ENCODE measurements around the gene ADGRB2.

Gene ADGRB2

DNA sequence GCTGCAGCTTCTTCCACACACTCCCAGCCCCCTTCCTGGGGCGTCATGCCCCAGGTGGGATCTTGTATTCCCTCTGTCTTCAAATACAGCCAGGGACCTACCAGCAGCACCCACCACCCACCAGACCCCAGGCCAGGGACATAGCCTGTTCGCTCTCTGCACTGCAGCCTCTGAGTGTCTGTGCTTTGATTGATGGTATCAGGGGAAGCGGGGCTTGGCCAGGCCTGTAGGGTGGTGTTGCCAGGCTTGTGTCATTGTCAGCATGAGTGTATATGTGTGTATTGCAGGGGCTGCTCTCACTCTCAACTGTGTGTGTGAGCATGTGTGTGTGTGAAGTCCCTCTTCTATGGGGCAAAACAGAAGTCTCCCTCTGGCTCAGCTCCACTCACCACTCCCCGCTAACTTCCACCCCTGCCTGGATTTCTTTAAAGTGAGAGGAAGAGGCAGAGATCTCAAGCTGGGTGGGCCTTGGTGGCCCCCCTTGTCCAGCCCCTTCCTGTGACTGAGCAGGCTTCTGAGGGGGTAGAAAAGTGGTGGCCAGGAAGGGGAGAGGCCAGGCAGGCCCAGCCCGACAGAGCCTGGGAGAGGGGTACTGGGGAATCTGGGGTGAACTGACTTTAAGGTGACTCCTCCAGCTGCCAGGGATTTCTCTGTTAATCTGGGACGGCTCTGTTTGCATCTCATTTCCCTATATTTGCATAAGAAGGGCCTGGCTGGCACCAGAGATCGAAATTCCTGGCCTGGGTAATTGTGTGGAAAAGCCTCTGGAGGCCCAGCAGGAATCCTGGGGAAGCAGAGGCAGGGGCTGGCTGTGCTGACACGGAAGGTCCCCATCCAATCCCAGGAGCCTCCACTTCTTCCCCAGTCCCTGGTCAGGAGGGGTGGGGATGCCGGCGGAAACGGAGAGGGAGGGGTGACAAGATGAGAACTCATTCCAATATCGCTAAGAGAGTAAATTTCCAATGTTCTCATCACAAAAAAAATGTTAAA lies 18.6 kb upstream of the ADGRB2 start:
- no peak for DNase-seq

GRCh38 chr1:31781756-31782371 lies 17.7 kb upstream of the ADGRB2 start:
- DNase-seq, result peak in 20 of 51 donors; percentile 17 to 55 (median 32)

DNA sequence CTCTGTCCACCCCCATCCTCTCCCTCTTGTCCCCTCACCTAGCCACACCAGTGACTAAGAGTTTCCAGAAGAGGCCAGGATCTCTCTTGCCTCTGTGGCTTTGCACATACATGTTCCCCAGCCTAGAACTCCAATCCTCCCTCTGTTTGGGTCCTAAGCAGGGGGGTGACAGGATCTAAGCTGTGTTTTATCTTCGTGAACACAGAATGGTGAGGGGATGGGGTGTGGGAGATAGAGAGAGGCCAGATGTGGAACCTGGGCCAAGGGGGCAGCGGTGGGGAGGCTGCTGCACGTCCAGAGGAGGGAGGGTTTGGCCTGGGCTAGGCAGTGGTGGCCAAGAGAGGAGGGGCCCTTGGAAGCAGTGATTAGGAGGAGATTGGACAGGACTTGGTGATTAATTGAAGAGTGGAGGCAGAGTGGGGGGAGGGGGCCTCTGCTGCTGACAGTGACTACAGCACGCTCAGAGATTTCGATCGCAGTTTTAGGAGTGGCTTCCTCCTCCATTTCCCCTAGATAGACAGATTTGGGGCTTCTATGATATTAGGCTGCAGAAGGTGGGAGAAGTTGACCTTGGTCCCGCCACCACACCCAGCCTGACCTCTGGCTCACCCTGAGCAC lies 17.1 kb upstream of the ADGRB2 start:
- no peak for DNase-seq

DNA sequence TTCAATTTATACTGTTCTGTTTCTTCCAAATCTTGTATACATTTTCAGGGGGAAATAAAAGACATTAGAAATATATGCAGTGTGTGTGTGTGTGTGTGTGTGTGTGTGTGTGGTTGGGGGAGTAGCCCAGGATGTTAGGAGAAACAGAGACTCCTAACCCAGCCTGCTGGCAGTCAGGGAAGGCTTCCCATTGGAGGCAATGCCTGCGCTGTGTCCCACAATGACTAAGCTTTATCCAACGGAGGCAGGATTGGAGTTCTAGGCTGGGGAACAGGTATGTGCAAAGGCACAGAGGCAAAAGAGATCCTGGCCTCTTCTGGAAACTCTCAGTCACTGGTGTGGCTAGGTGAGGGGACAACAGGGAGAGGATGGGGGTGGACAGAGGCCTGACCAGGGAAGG lies 16.5 kb upstream of the ADGRB2 start:
- DNase-seq, result no peak

DNA sequence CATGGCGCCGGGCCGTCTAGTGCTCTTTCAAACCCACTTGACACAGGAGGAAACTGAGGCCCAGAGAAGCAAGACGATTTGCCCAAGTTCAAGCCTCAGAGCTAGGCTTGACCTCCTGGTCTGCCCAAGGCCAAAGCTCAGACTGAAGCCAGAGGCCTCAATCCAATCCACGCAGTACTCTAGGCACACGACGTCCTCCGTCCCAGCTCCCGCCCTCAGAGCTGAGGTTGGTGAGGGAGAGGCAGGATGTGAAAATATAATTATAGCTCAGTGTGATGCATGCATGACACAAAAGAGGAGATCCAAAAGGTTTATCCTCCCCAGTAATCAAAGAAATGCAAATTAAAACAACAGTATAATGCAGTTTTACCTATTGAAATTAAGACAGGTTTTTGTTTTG lies 15.5 kb upstream of the ADGRB2 start:
- DNase-seq, result no peak

DNA sequence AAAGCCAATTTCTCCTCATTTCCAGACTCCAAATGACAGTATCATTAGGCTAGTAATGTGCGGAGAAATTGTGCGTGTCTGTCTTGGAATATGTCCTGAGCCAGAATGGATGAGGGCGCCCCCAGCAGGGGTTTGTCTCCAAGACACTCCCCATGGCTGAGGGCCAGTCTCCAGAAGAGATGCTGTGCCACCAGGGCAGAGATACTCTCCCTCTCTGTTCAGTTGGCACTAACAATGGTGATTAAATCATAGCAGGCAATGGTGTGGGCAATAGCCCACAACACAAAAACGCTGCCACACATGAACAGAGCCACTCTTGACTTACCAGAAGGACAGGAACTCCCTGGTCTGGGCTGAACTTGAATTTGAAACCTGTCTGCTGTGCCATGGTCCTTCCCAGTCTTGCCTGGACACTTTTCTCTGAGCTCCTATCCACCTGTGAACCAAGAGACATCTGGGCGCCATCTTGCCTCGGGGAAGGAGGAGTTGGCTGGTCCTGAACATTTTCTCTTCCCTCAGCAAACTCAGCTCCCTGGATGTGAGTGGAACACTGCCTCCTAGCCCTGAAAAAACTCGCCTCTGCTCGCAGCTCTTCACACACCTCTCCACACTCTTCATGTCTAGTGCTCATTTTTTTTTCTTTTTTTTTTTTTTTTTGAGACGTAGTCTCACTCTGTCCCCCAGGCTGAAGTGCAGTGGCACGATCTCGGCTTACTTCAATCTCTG lies 14.8 kb upstream of the ADGRB2 start:
- no peak for DNase-seq

DNA sequence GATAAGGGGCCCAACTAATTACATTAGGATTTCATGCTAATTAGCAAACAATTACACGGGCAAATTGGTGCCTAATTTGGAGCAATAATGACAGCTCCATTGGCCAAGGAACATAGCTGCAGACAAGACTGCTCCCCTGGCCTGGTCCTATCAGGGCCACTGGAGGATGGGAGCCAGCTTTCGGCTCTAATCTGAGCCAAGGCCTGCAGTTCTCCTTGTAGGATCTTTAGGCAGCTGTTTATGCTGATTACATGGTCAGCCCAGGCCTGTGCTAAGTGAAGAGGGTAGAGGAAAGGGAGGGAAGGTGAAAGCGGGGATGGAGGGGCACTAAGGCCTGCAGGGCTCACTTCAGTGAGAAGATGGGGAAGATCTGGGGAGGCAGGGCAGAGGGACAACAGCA lies 12.4 kb upstream of the ADGRB2 start:
- no peak for DNase-seq

- DNase-seq, result no peak
Observed at GRCh38 chr1:31776032-31776431, 11.9 kb upstream of the ADGRB2 start.

DNA sequence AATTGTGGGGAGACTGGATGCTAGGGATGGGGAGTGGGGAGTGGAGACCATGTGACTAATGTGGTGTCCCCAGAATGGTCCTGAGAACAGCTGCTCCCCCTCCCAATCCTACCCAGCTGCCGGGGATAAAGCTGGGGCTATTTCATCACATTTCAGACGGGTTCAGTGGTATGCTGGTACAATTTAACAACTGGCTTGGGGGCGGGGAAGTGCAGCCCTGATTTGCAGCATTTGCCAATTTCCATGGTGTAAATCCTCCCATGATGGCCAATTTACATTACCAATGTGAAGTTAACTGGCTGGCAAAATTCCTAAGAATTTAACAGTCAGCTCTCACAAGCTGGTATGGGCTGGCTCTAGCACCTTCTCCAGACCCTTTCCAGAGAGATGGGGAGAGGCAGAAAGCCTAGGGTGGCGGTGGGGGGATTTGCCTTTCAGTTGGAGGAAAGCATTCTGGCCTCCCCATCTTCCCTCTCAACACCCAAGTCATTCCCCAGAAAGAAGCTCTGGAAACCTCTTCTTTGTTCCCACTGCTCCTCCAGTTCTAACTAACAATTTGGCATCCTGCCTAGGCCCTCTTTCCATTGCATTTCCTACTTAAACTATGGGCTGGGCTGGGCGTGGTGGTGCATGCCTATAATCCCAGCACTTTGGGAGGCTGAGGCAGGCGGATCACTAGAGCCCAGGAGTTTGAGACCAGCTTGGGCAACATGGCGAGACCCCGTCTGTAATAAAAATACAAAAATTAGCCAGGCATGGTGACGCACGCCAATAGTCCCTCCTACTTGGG lies 11.3 kb upstream of the ADGRB2 start:
- no peak for DNase-seq

DNA sequence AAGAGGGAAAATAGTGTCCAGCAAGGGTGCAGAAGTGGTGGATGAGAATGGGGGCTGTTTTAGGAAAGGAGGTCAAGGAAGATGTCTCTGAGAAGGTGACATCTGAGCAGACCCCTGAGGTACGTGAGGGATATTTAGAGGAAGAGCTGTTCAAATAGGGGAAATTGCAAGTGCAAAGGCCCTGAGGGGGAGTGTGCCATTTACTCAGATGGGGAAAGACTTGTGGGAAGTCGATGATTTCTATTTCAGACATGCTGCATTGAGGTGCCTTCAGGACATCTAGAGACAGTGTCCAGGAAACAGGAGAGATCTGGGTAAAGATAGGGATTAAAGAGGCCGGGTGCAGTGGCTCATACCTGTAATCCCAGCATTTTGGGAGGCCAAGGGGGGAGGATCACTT lies 10.4 kb upstream of the ADGRB2 start:
- DNase-seq, result no peak

DNA sequence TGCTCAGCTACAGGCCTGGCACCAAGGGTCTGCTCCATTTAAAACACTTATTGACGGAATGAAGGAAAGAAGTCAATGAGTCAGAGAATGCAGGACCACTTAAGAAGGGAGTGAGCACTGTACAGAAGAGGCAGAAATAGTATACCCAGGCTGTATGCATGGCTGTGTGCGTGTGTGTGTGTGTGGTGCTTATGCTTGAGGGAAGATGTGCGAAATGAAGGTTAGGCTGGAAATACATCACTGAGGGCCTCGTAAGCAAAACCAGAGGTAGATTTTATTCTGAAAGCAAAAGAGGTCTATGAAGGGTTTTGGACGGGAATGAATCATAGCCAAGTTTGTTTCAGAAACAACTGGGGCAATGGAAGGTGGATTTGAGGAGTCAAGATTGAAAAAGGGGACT lies 9.7 kb upstream of the ADGRB2 start:
- DNase-seq, result no peak

DNA sequence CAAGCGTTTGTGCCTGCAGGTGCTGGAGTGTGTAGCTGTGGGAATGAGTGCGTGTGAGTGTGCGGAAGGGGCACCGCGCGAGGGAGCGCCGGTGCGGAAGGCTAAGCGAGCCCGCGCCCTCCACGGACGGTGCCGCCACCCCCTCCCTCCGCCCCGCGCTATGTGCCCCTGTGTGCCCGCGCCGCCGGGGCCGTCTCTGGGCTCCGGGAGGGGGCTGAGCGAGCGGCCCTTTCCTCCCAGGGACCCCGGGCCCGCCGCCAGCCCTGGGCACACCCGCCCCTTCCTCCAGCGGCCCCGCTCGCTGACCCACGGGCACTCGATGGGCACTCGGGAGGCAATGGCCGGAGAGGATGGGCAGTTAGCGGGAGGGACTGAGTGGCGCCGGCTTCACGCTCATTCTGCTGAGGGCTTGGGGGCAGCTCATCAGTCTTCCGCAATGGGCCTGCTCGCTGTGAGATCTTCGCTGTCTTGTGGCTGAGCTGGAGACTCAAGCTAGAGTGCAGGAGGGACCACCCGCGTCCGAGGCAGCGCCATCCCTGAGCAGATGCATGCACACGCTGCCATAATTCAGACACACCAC lies 8.6 kb upstream of the ADGRB2 start:
- DNase-seq, result no peak

DNA sequence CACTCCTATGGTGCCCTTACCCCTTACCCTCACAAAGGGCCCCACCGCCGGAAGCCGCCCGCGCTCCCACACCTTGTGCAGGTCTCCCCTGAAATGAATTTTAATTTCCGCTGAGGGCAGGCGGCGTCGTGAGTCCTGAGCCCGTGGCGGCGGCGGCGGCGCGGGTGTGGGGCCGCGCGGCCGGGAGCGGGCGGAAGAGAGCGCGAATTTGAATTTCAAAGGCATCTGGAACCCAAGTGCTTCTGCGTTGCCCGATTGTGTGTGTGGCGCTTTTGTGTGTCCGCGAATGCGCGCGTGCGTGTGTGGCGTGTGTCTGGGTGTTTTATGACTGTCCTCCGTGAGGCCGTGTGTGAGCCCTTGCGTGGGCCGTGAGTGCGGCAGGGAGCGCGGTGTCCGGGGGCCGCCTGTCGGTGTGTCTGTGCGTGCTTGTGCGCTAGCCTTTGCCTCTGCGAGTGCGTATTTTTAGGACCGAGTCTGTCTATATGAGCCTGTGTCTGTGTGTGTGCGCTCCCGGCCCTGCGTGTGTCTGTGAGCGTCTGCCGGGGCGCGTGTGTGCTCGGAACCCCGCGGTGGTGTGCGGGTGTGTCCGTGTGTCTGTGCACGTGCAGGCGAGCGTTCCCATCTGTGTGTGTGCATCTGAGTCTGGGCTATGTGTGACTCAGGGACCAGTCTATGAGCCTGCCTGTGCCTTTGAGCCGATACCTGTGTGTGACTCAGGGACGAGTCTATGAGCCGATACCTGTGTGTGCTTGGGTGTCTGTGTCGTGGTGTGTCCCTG lies 7.9 kb upstream of the ADGRB2 start:
- peak in 4 of 51 donors; percentile 22 to 55 (median 42) for DNase-seq

DNA sequence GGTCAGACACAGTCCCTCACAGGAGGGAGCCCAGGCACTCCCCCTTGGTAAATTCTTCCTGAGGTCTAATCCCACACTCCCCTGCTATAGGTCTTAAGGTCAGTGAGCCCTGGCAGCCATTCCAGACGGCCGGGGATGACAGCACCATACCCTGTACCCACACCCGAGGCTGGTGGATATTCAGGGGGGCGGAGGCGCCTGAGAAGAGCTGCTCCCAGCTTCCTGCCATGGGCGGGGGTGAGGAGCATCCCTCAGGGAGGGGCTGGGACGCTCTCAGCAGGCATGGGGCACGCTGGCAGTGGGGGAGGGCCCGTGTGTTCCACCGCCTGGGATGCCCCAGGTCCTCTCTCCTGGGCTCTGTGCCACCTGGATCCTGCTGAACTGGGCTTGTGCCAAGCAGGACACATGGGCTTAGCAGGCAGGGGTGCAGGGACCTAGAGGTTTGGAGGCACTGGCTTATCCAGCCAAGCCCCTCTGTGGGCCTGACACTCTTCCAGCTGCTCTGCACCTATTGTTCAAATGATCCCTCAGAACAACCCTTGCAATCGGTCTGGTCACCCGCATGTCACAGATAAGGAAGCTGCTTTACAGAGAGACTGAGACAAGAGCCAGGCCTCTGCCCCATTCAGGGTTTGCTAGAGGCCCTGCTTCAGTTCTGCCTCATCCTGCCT lies 5.7 kb upstream of the ADGRB2 start:
- peak in 6 of 51 donors; percentile 14 to 54 (median 18) for DNase-seq

DNA sequence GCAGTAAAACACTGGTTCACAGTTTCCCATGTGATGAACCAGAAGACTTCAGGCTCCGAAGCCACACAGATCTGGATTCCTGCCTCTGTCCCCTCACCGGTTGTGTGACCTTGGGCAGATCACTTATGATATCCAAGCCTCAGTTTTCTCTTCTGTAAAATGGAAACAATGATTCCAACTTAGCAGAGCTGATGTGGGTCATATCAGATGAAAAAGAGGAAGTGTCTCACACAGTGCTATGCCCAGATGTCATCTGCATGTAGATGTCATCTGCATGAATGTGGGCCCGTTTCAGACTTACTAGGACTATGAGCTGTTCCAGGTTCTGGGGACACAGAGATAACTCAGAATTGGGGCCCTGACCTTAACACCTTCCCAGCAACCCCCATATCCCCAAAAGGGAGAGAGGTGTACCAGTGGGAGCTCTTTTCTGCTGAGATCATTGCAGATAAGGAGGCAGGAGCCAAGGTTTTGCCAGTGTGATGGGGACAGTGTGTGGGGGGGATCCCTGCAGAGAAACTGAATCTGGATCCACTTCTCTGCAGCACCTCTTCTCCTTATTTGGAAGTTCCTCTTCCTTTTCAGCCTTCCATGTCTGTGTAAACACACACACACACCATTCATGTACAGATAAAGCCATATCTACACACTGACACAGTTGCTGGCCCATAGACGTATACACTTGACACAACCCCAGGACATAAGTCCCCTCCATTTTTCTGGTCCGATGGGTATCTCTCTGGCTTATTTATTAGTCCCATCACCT lies 5.0 kb upstream of the ADGRB2 start:
- DNase-seq, result no peak

GRCh38 chr1:31768407-31768907 lies 4.3 kb upstream of the ADGRB2 start:
- DNase-seq, result no peak

- no peak for DNase-seq
Observed at GRCh38 chr1:31767225-31767624, 3.1 kb upstream of the ADGRB2 start.

DNA sequence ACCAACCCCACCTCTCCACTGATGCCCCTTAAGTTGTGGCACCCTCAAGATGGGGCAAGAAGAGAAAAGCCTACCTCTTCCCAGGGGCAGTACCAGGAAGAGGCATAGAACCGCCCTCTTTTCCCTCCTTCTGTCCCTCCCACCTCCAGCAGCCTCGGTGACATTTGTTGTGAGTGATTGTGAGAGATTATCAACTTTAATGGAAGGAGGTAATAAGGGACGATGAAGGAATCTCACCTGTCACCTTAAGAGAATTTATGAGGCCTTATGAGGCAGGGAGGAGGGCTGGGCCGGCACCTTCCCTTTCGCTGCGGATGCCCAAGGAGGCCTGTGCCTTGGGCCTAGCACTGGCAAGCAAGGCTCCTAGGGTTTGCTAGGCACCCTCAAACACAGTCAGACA lies 1.4 kb upstream of the ADGRB2 start:
- DNase-seq, result peak in 1 of 51 donors; percentile 53

Data from hypothalamus (tissue), 51 donors.